OCI-LY1 (cell line): ENCODE data around the gene EFCC1.

Source experiments
- H2AFZ ChIP-seq: fragments of 200-600 bp; sonication (generic), shearing (Covaris generic); 2 replicates; pipeline ENCODE4 v1.6.0; 2014; ENCODE audit warnings: antibody characterized with exemption, mild to moderate bottlenecking, low read length
- H3F3A ChIP-seq: fragments of 200-600 bp; sonication (generic), shearing (Covaris generic); 2 replicates; pipeline ENCODE4 v1.6.0; 2014; ENCODE audit warnings: mild to moderate bottlenecking, antibody characterized with exemption, low read length, moderate library complexity; ENCODE audit not compliant: insufficient read depth
- H3K27ac ChIP-seq: fragments of 200-600 bp; sonication (generic); 2 replicates; pipeline ENCODE4 v1.5.1; 2014; ENCODE audit warnings: low read length, mixed run types, mild to moderate bottlenecking, low read depth; ENCODE audit not compliant: poor library complexity, severe bottlenecking
- H3K27me3 ChIP-seq: fragments of 200-600 bp; sonication (generic); 2 replicates; pipeline ENCODE4 v1.6.0; 2014; ENCODE audit warnings: antibody characterized with exemption, mild to moderate bottlenecking, low read length, moderate library complexity; ENCODE audit not compliant: insufficient read depth
- H3K36me3 ChIP-seq: fragments of 200-600 bp; sonication (generic); 2 replicates; pipeline ENCODE4 v1.6.1; 2014; ENCODE audit warnings: mild to moderate bottlenecking, antibody characterized with exemption, low read length, moderate library complexity, mixed read lengths; ENCODE audit not compliant: insufficient read depth
- H3K4me1 ChIP-seq: fragments of 200-600 bp; sonication (generic); 2 replicates; pipeline ENCODE4 v1.5.1; 2014; ENCODE audit warnings: mild to moderate bottlenecking, low read length, moderate library complexity; ENCODE audit not compliant: insufficient read depth, severe bottlenecking
- H3K4me2 ChIP-seq: fragments of 200-600 bp; sonication (generic), shearing (Covaris generic); 2 replicates; pipeline ENCODE4 v1.6.1; 2014; ENCODE audit warnings: low read length
- H3K4me3 ChIP-seq: fragments of 200-600 bp; sonication (generic); 2 replicates; pipeline ENCODE4 v1.5.1; 2014; ENCODE audit warnings: low read length, low read depth, mild to moderate bottlenecking, mixed read lengths; ENCODE audit not compliant: poor library complexity, severe bottlenecking
- H3K79me2 ChIP-seq: fragments of 200-600 bp; shearing (Covaris generic); 2 replicates; pipeline ENCODE4 v1.6.1; 2016; ENCODE audit warnings: mixed run types, low read length, mixed read lengths; ENCODE audit not compliant: insufficient read depth
- H3K9ac ChIP-seq: fragments of 200-600 bp; sonication (generic), shearing (Covaris generic); 2 replicates; pipeline ENCODE4 v1.6.1; 2014; ENCODE audit warnings: mild to moderate bottlenecking, low read length, mixed read lengths
- H3K9me2 ChIP-seq: fragments of 200-600 bp; sonication (generic), shearing (Covaris generic); 2 replicates; pipeline ENCODE4 v1.6.1; 2014; ENCODE audit warnings: low read depth, mild to moderate bottlenecking, low read length, mixed read lengths
- H3K9me3 ChIP-seq: fragments of 200-600 bp; shearing (Covaris generic); 2 replicates; pipeline ENCODE4 v1.6.1; 2014; ENCODE audit warnings: low read length, mixed read lengths
- H4K20me1 ChIP-seq: fragments of 200-600 bp; sonication (generic), shearing (Covaris generic); 2 replicates; pipeline ENCODE4 v1.6.0; 2016; ENCODE audit warnings: mild to moderate bottlenecking, low read length; ENCODE audit not compliant: insufficient read depth
- EZH2 ChIP-seq: fragments of 200-600 bp; sonication (generic), shearing (Covaris generic); IDR thresholded peaks from 2 replicates; pipeline ENCODE4 v1.8.0; 2017; ENCODE audit warnings: borderline replicate concordance, mixed run types, mild to moderate bottlenecking, antibody characterized with exemption, low read length, moderate library complexity, mixed read lengths
- TF ChIP-seq, protein P1 (sequence below): fragments of 200-600 bp; sonication (generic), shearing (Covaris generic); IDR thresholded peaks from 2 replicates; pipeline ENCODE4 v1.5.1; 2017; ENCODE audit warnings: mild to moderate bottlenecking, antibody characterized with exemption, low read length, moderate library complexity, mixed read lengths

The EFCC1 gene

DNA sequence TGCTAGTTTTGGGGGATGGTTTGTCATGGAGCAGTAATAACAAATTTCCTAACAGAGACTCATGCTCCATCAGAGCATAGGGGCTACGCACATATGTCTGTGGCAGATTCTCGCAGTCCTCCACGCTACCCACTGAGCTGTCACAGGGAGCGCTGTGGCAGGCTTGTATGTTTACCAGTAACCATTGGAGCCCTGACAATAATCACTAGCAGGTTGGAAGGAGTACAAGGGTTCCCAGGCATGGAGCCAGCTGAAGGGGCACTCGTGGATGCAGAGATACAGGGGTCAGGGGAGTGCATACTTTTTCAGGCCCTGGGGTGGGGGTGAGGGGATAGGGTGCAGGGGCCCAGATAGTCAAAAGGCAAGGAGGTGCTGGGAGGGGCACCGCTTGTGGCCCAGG lies 51.6 kb downstream of the EFCC1 start:
- no peak overlapping the region for H3K4me2 ChIP-seq
- H3K9me2 ChIP-seq, result no peaks in the 10 kb centered on the region
- H3K79me2 ChIP-seq, result no peaks in the 10 kb centered on the region
- peaks cover 6% of the 10 kb centered on the region; the same call in 1 of the 2 replicates for H3K27me3 ChIP-seq
- no peaks in the 10 kb centered on the region for H4K20me1 ChIP-seq
- no peaks in the 10 kb centered on the region; the same call in 1 of the 2 replicates for H3K36me3 ChIP-seq
- H2AFZ ChIP-seq, result no peak overlapping the region
- H3K4me1 ChIP-seq, result peaks cover 4% of the 10 kb centered on the region
- H3K27ac ChIP-seq, result no peak overlapping the region
- H3K9me3 ChIP-seq, result peaks cover 8% of the 10 kb centered on the region
- no peak for TF ChIP-seq EZH2
- TF ChIP-seq, protein P1, sequence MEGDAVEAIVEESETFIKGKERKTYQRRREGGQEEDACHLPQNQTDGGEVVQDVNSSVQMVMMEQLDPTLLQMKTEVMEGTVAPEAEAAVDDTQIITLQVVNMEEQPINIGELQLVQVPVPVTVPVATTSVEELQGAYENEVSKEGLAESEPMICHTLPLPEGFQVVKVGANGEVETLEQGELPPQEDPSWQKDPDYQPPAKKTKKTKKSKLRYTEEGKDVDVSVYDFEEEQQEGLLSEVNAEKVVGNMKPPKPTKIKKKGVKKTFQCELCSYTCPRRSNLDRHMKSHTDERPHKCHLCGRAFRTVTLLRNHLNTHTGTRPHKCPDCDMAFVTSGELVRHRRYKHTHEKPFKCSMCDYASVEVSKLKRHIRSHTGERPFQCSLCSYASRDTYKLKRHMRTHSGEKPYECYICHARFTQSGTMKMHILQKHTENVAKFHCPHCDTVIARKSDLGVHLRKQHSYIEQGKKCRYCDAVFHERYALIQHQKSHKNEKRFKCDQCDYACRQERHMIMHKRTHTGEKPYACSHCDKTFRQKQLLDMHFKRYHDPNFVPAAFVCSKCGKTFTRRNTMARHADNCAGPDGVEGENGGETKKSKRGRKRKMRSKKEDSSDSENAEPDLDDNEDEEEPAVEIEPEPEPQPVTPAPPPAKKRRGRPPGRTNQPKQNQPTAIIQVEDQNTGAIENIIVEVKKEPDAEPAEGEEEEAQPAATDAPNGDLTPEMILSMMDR, result no peak
- no peaks in the 10 kb centered on the region for H3F3A ChIP-seq
- no peak overlapping the region for H3K9ac ChIP-seq
- H3K4me3 ChIP-seq, result no peak overlapping the region

DNA sequence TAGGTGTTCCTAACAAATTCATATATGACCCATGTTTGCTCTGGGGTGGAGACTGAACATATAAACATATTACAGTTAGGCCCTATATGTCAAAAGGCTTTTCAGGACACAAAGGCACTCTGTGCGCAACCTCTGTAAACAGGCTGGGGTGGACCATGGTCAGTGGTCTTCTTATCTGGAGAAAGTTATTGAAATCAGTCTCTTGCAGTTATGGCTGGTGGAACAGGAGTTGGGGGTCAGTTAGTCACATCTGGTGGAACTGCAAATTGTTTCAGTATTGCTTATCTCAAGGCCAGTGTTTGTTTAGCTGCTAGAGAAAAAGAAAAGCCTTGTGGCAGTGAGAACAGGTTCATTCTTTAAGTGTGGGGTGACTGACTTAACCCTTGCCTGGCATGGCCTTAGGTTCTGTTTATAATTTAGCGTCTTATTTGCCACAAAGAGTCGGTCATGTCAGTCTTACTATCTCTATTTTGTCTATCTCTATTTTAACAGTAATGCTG lies 53.6 kb downstream of the EFCC1 start:
- Histone ChIP-seq H3F3A (no peaks in the 10 kb centered on the region), H3K9me3 (no peaks in the 10 kb centered on the region), H4K20me1 (no peaks in the 10 kb centered on the region), H3K27ac (no peak overlapping the region), H3K36me3 (no peaks in the 10 kb centered on the region), H3K79me2 (no peaks in the 10 kb centered on the region), H3K27me3 (no peaks in the 10 kb centered on the region; the same call in 1 of the 2 replicates), H3K9me2 (no peaks in the 10 kb centered on the region), H3K9ac (no peak overlapping the region), H3K4me3 (no peak overlapping the region), H3K4me1 (peaks cover 14% of the 10 kb centered on the region), H2AFZ (no peak overlapping the region), H3K4me2 (no peak overlapping the region)
- TF ChIP-seq, protein P1, result no peak
- TF ChIP-seq EZH2, result no peak

DNA sequence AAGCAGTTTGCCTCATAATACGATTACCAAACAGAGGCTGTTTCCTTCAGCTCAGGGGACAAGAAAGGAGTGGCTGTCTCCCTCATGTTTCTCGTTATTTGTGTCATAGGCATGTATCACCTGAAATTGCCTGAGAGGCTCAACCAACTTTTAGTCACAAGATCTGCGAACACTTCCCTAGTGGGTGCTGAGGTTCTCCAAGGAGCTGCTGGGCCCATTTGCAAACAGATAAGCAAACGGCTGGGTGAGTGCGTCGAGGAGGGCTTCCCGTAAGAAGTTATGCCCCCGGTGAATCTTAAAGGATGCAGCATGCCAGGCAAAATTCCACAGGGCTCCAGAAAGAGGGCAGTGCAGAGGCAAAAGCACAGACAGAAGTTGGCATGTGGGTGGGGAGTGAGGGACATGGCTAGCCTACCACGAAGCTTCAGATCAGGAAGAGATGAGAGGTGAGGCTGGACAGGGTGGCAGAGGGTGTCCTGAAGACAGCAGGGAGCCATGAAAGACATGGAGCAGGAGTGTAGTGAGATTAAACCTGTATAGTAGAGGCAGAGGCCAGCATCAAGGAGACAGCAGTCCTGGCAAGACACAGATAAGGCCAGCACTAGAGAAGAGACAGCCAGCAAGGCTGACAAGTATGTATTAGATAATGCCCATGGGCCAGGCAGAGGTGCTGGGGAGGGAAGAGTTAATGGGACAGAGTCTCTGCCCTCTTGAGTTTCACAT lies 55.5 kb downstream of the EFCC1 start:
- H3K27ac ChIP-seq, result no peak overlapping the region
- H3K79me2 ChIP-seq, result no peaks in the 10 kb centered on the region
- H3K9me2 ChIP-seq, result no peaks in the 10 kb centered on the region
- H3F3A ChIP-seq, result no peaks in the 10 kb centered on the region
- H4K20me1 ChIP-seq, result no peaks in the 10 kb centered on the region
- no peak overlapping the region for H2AFZ ChIP-seq
- no peak overlapping the region for H3K9ac ChIP-seq
- H3K4me3 ChIP-seq, result no peak overlapping the region
- H3K27me3 ChIP-seq, result no peaks in the 10 kb centered on the region; the same call in none of the 2 replicates
- peaks cover 14% of the 10 kb centered on the region for H3K4me1 ChIP-seq
- H3K36me3 ChIP-seq, result no peaks in the 10 kb centered on the region
- TF ChIP-seq EZH2, result no peak
- TF ChIP-seq, protein P1, result no peak
- H3K4me2 ChIP-seq, result no peak overlapping the region
- H3K9me3 ChIP-seq, result no peaks in the 10 kb centered on the region
